PC-9 (cell line): ENCODE data around the gene ASTN2. TPM values are rescaled to one million over a fixed set of nuclear protein-coding genes. Genes with fewer than 3 reads are reported as not detected.

Experiments
- BruUV-seq: library from RNA; stranded (reverse); fragments of 400-500 nt; replicated peaks from 2 replicates; lab custom pipeline; 2021; lab: Mats Ljungman, UMichigan
- CTCF ChIA-PET: fragments of 300-600 bp; sonication (Branson Sonifier 250); formaldehyde crosslinking; loops from one replicate; lab custom pipeline; 2022; ENCODE audit warnings: antibody characterized with exemption; lab: Charles Lee
- POLR2A ChIA-PET: fragments of 300-600 bp; sonication (Branson Sonifier 250); formaldehyde crosslinking; loops from one replicate; lab custom pipeline; 2022; ENCODE audit warnings: antibody characterized with exemption; ENCODE audit not compliant: unreplicated experiment; lab: Charles Lee
- DNase-seq, 2 experiments: peaks; one replicate each; pipeline versions ENCODE4 v3.0.0 to v3.0.0-alpha.2; 2015 to 2022; ENCODE audit warnings: mixed read lengths in 1 of 2
- H2AFZ ChIP-seq: fragments of 200-600 bp; sonication (generic); 2 replicates; pipeline ENCODE4 v1.8.1; 2017; ENCODE audit warnings: antibody characterized with exemption
- H3F3A ChIP-seq: fragments of 200-600 bp; sonication (generic); 2 replicates; pipeline ENCODE4 v1.8.1; 2017; ENCODE audit warnings: antibody characterized with exemption, mild to moderate bottlenecking, low read depth; ENCODE audit not compliant: insufficient read depth
- H3K27ac ChIP-seq: fragments of 200-600 bp; sonication (generic); 2 replicates; pipeline ENCODE4 v1.6.1; 2016; ENCODE audit warnings: mixed run types
- H3K27me3 ChIP-seq: fragments of 200-600 bp; sonication (generic); 2 replicates; pipeline ENCODE4 v1.6.1; 2016; ENCODE audit warnings: low read depth, mixed run types; ENCODE audit not compliant: insufficient read depth
- H3K36me3 ChIP-seq: fragments of 200-600 bp; sonication (generic); 2 replicates; pipeline ENCODE4 v1.6.1; 2016; ENCODE audit warnings: low read depth, mixed run types
- H3K4me1 ChIP-seq: fragments of 200-600 bp; sonication (generic); replicated peaks from 2 replicates; pipeline ENCODE4 v1.6.1; 2016; ENCODE audit warnings: mixed run types; ENCODE audit not compliant: insufficient read depth
- H3K4me2 ChIP-seq: fragments of 200-600 bp; sonication (generic); 2 replicates; pipeline ENCODE4 v1.6.1; 2017; ENCODE audit warnings: mixed run types
- H3K4me3 ChIP-seq: fragments of 200-600 bp; sonication (generic); 2 replicates; pipeline ENCODE4 v1.6.1; 2016; ENCODE audit warnings: mixed run types
- H3K79me2 ChIP-seq: fragments of 200-600 bp; sonication (generic); 2 replicates; pipeline ENCODE4 v1.6.1; 2017; ENCODE audit warnings: low read depth, mixed run types
- H3K9me2 ChIP-seq: fragments of 200-600 bp; sonication (generic); 2 replicates; pipeline ENCODE4 v1.8.1; 2017; ENCODE audit warnings: mild to moderate bottlenecking; ENCODE audit not compliant: insufficient read depth
- H3K9me3 ChIP-seq: fragments of 200-600 bp; sonication (generic); 2 replicates; pipeline ENCODE4 v1.8.1; 2016; ENCODE audit warnings: low read depth; ENCODE audit not compliant: insufficient read depth
- H4K20me1 ChIP-seq: fragments of 200-600 bp; sonication (generic); 2 replicates; pipeline ENCODE4 v1.8.1; 2017; ENCODE audit not compliant: insufficient read depth
- CTCF ChIP-seq: fragments of 200-600 bp; sonication (generic); conservative IDR thresholded peaks from 2 replicates; pipeline ENCODE4 v1.6.1; 2017; ENCODE audit warnings: mixed run types, antibody characterized with exemption, mild to moderate bottlenecking, moderate library complexity
- EZH2 ChIP-seq: fragments of 200-600 bp; sonication (generic); IDR thresholded peaks from 2 replicates; pipeline ENCODE4 v1.8.0; 2017; ENCODE audit warnings: antibody characterized with exemption, low read depth
- intact Hi-C: fragments of 100-400 bp; cut with micrococcal nuclease; formaldehyde crosslinking; loops from one replicate; pipeline ENCODE4 v1.10.0; 2022; ENCODE audit not compliant: unreplicated experiment
- total RNA-seq: library from RNA; stranded (reverse); gene quantifications from 2 replicates; pipeline ENCODE4 v1.2.3, GENCODE V29; 2021

ASTN2 gene
- total RNA-seq, 1 experiment from 2014 or later: 6.2 TPM

DNA sequence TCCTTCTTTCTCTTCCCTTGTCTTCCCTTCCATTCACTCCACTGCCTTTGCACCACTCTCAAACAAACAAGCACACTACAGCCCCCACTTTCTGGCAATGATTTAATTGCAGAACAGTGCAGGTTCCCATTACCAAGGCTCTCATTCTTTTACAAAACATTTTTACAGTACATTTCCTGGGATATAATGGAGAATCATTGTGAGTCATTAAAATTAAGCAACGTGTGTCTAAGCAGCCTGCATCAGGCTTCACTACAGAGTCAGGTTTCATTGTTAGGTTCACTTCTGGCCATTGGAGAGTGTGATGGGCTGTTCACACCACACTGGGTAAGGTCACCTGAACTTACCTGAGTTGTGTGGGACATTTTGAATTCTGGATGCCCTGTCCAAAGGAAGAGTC is 424.3 kb downstream of the ASTN2 start:
- Histone ChIP-seq H3K27ac (peak overlapping the region; percentile 57), H3K79me2 (no peaks in the 10 kb centered on the region), H3K9me3 (0 out of 2 replicates have a peak, but pooled peaks cover 8% of the 10 kb centered on the region), H2AFZ (no peak overlapping the region; the same call in 1 of the 2 replicates), H3K4me2 (peak overlapping the region; percentile 20; the same call in 1 of the 2 replicates), H3K27me3 (no peaks in the 10 kb centered on the region), H3K36me3 (no peaks in the 10 kb centered on the region), H3K9me2 (no peaks in the 10 kb centered on the region), H3K4me1 (peaks cover 23% of the 10 kb centered on the region), H3F3A (0 out of 2 replicates have a peak, but pooled peaks cover 5% of the 10 kb centered on the region), H3K4me3 (no peak overlapping the region), H4K20me1 (no peaks in the 10 kb centered on the region)
- CTCF ChIA-PET: no interaction called here
- no TSS peak for BruUV-seq
- peak in 1 of 2 experiments; percentile 54 for DNase-seq
- POLR2A ChIA-PET: no interaction called here
- intact Hi-C loops: loop anchor here (10.0 kb wide), 1 partner anchor 116 kb away; no protein-coding TSS in a partner anchor
- TF ChIP-seq EZH2 (no peak), CTCF (no peak)

DNA sequence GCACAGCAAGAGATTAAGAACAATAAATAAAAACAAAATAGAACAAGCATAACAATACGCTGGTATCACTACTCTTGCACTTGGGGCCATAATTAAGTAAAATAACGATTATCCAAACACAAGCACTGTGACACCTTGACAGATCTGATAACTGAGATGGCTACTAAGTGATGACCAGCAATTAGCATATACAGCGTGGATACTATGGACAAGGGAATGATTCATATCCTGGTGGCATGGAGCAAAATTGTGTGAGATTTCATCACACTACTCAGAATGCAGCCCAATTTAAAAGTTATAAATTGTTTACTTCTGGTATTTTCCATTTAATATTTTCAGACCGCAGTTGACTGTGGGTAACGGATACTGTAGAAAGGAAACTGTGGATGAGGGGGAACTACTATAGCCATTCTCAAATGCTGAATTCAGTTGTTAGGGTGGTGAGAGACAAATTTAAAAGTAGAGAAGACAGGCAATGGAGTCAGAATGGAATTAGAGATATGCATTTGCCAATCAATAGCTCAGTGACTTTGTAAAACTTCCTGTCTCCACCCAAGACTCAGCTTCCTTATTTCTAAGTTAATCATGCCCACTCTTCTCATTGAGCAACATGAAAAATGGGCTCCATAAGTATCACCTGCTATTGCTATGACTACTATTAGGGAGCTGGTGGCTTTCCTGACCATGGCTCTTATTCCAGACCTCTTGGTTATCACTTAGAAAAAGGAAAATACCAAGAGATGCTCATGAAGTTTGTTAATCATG is 427.0 kb downstream of the ASTN2 start:
- Histone ChIP-seq H3K4me3 (no peak overlapping the region), H4K20me1 (no peaks in the 10 kb centered on the region), H3K27me3 (no peaks in the 10 kb centered on the region), H3F3A (0 out of 2 replicates have a peak, but pooled peaks cover 5% of the 10 kb centered on the region), H3K4me1 (peaks cover 23% of the 10 kb centered on the region), H3K36me3 (no peaks in the 10 kb centered on the region), H3K27ac (peak overlapping the region; percentile 44), H3K9me2 (no peaks in the 10 kb centered on the region), H3K79me2 (no peaks in the 10 kb centered on the region), H2AFZ (no peak overlapping the region), H3K9me3 (0 out of 2 replicates have a peak, but pooled peaks cover 8% of the 10 kb centered on the region), H3K4me2 (no peak overlapping the region)
- intact Hi-C loops: no loop called here
- DNase-seq: no peak
- TF ChIP-seq CTCF (no peak), EZH2 (no peak)
- CTCF ChIA-PET: no interaction called here
- no TSS peak for BruUV-seq
- POLR2A ChIA-PET: no interaction called here

- no peaks in the 10 kb centered on the region for H3K27me3 ChIP-seq
- no TSS peak for BruUV-seq
- H3K4me1 ChIP-seq: peaks cover 23% of the 10 kb centered on the region
- 0 out of 2 replicates have a peak, but pooled peaks cover 8% of the 10 kb centered on the region for H3K9me3 ChIP-seq
- no peak for DNase-seq
- H3K27ac ChIP-seq: no peak overlapping the region
- ChIA-PET POLR2A (no interaction called here), CTCF (no interaction called here)
- no peaks in the 10 kb centered on the region for H3K36me3 ChIP-seq
- TF ChIP-seq EZH2 (no peak), CTCF (no peak)
- no peak overlapping the region for H3K4me3 ChIP-seq
- H3K4me2 ChIP-seq: no peak overlapping the region
- H4K20me1 ChIP-seq: no peaks in the 10 kb centered on the region
- intact Hi-C loops: no loop called here
- H2AFZ ChIP-seq: no peak overlapping the region
- H3K79me2 ChIP-seq: no peaks in the 10 kb centered on the region
- 0 out of 2 replicates have a peak, but pooled peaks cover 5% of the 10 kb centered on the region for H3F3A ChIP-seq
- no peaks in the 10 kb centered on the region for H3K9me2 ChIP-seq
Measured at GRCh38 chr9:116986015-116986414, 428.8 kb downstream of the ASTN2 start.
